Measurements from ENCODE around the gene COMP.
"Not testable (repeated sequence)": the region's sequence is repeated elsewhere in the genome, so short reads cannot be mapped to it uniquely, and the experiment has no call there.

Gene COMP

DNA sequence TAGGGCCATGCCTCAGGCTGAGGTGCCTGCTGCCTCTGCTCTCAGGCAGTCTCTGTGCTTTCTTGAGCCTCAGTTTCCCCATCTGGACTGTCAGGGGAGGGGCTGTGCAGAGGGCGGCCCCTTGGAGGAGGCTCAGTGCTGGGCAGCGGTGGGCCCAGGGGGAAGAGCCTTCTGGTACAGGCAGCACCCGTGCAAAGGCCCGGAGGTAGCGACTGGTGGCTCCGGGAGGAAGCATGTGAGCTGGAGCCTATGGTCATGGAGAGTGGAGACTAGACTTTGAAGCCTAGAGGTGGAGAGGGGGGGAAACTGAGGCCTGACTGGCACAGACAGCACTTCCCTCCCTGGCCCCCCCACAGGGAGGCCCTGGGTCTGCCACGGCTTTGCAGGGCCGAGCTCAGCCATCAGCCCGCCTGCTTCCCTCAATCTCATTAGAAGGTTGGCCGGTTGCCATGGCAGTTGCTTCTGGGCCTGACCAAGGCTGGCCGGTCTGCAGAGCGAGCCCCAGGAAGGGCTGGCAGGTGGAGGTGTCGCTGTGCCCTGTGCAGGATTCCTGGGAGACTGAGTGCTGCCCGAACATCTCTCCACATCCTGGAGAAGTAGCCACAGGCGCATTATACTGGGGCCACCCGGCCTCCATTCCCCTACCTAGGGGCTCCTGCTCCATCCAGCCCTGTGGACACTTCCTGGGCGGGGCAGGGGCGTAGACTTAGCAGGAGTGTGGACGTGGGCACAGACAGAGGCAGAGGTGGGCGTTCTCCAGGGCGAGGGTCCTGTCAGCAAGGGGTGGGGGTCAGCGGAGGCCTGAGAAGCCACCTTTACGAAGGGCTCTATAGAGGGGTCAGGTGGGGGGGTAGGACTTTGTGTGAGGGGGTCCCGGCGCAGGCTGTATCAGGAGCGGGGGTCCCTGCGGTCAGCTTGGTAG is 54.4 kb downstream of the COMP start:
- no peak for FAIRE-seq

DNA sequence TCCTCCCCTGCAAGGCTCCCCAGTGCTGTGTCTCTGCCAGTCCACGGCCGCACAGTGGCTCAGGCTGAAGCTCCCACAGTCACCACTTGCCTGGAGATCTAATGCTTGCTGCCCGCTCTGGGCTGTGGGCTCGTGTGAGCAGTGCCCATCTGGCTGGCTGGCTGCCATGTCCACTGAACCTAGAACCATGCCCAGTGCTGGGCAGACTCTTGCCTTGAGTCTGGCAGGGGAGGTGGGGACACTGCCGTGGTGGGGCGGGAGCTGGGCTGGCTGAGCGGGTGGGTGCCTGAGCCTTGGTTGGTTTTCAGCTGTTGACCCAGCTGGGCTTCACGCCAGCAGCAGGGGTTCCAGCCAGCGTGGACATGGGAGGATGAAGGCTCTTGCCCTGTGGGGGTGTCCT is 55.4 kb downstream of the COMP start:
- FAIRE-seq (no peak), DNase-seq (ENCODE audit: insufficient read length, low spot score) (no peak)
- TF ChIP-seq POLR2A (IDR thresholded peaks at IDR 0.05; ENCODE audit: low read depth, low read length): no peak

More for the DNA sequence above, 54.4 kb downstream of the COMP start:
- TF ChIP-seq POLR2A (IDR thresholded peaks at IDR 0.05; ENCODE audit: low read depth, low read length): no peak
- no peak for DNase-seq (ENCODE audit: insufficient read length, low spot score)

DNA sequence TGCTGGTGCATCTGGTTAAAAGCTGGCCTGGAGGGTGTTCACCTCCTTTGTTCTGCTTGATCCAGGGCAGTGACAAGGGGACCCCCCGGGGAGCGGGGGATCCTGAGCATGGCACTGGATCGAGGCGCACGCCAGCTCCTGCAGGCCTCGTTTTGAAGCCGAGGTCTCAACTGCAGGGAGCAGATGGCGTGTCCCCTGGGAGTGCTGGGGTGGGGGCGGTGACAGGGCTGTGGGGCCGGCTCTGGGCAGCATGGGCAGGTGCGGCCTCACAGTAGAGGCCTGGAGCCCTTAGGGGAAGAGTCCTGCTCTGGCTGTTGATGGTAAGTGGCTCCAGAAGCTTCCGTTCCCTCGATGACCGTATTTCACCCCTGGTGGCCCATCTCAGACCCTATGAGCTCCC is 55.8 kb downstream of the COMP start:
- no peak for FAIRE-seq
- no peak for DNase-seq (ENCODE audit: insufficient read length, low spot score)
- no peak for TF ChIP-seq POLR2A (IDR thresholded peaks at IDR 0.05; ENCODE audit: low read depth, low read length)

DNA sequence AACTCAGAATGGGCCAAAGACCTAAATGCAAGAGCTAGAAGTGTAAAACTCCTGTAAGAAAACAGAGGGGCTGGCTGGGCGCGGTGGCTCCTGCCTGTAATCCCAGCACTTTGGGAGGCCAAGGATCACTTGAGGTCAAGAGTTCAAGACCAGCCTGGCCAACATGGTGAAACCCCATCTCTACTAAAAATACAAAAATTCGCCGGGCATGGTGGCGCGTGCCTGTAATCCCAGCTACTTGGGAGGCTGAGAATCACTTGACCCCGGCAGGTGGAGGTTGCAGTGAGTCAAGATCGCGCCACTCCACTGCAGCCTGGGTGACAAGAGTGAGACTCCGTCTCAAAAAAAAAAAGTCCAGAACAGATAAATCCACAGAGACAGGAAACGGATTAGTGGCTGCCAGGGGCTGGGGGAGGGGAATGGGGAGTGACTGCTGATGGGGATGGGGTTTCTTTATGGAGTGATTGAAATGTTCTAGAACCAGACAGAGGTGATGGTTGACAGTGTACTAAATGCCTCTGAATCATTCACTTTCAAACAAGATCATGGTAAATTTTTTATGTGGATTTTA is 57.3 kb downstream of the COMP start:
- FAIRE-seq; DNase-seq (ENCODE audit: insufficient read length, low spot score): not testable (repeated sequence)

- DNase-seq (ENCODE audit: insufficient read length, low spot score) (no peak), FAIRE-seq (no peak)
- no peak for TF ChIP-seq POLR2A (IDR thresholded peaks at IDR 0.05; ENCODE audit: low read depth, low read length)
Measured at GRCh38 chr19:18733196-18733647, 57.9 kb downstream of the COMP start.

Data from H54 (cell line).